H1 (cell line): ENCODE data around the gene CRBN. TPM values are rescaled to one million over a fixed set of nuclear protein-coding genes. Genes with fewer than 3 reads are reported as not detected.

Experiments used
- CTCF ChIA-PET: fragments of 300-600 bp; sonication (Branson Sonifier 250); formaldehyde crosslinking; loops from one replicate; lab custom pipeline; 2021; ENCODE audit not compliant: partially characterized antibody; lab: Charles Lee
- POLR2A ChIA-PET: fragments of 300-600 bp; sonication (Branson Sonifier 250); formaldehyde crosslinking; loops from one replicate; lab custom pipeline; 2021; ENCODE audit warnings: inconsistent platforms; ENCODE audit not compliant: partially characterized antibody; lab: Charles Lee
- DNase-seq, 2 experiments: peaks; one replicate each; pipeline versions ENCODE4 v3.0.0 to v3.0.0-alpha.2; 2010 to 2022; ENCODE audit warnings: low spot score in 2 of 2, low read depth in 1 of 2, mixed read lengths in 1 of 2
- FAIRE-seq: peaks from 2 replicates; lab custom pipeline; 2011; peaks lifted over from hg19 to GRCh38; lab: Jason Lieb, UNC
- H2AFZ ChIP-seq: 2 replicates; pipeline ENCODE4 v1.8.1; 2012; ENCODE audit warnings: low read length, inconsistent platforms
- H2AK5ac ChIP-seq: 2 replicates; pipeline ENCODE4 v1.6.1; 2013; ENCODE audit warnings: low read depth, low read length
- H2BK120ac ChIP-seq: replicated peaks from 2 replicates; pipeline ENCODE3; 2013; ENCODE audit warnings: low read depth, low read length, inconsistent platforms
- H2BK12ac ChIP-seq: 2 replicates; pipeline ENCODE4 v1.6.1; 2013; ENCODE audit warnings: low read depth, low read length
- H2BK15ac ChIP-seq: 2 replicates; pipeline ENCODE4 v1.6.1; 2013; ENCODE audit warnings: low read length
- H2BK20ac ChIP-seq: 2 replicates; pipeline ENCODE4 v1.6.1; 2013; ENCODE audit warnings: low read length
- H2BK5ac ChIP-seq: 2 replicates; pipeline ENCODE4 v1.6.1; 2013; ENCODE audit warnings: low read depth, low read length
- H3K14ac ChIP-seq: 2 replicates; pipeline ENCODE4 v1.6.1; 2013; ENCODE audit warnings: inconsistent platforms; ENCODE audit not compliant: insufficient read length
- H3K18ac ChIP-seq: 2 replicates; pipeline ENCODE4 v1.6.1; 2013; ENCODE audit warnings: low read length; ENCODE audit errors: extremely low read depth
- H3K23ac ChIP-seq: 2 replicates; pipeline ENCODE4 v1.6.1; 2013; ENCODE audit warnings: inconsistent platforms; ENCODE audit not compliant: insufficient read length
- H3K23me2 ChIP-seq: 2 replicates; pipeline ENCODE4 v1.6.1; 2013; ENCODE audit warnings: low read depth, low read length
- H3K27ac ChIP-seq: 2 replicates; pipeline ENCODE4 v1.6.1; 2011; ENCODE audit warnings: low read depth, low read length, inconsistent platforms
- H3K27me3 ChIP-seq, 4 experiments: replicated peaks in 1 of 4; 1 replicate in 1 of 4; 2 replicates in 3 of 4; pipeline versions ENCODE4 v1.6.1 to v1.8.1; 2011 to 2013; ENCODE audit warnings: low read length in 3 of 4, mild to moderate bottlenecking in 3 of 4, inconsistent platforms in 2 of 4, mixed read lengths in 2 of 4, moderate library complexity in 1 of 4; ENCODE audit not compliant: control insufficient read depth in 3 of 4, insufficient read depth in 3 of 4; ENCODE audit errors: extremely low read depth in 1 of 4
- H3K36me3 ChIP-seq, 4 experiments: 2 replicates each; pipeline versions ENCODE4 v1.6.1 to v1.8.1; 2011 to 2013; ENCODE audit warnings: mild to moderate bottlenecking in 4 of 4, low read length in 3 of 4, moderate library complexity in 2 of 4, control low read depth in 1 of 4, inconsistent platforms in 1 of 4; ENCODE audit not compliant: insufficient read depth in 4 of 4, control insufficient read depth in 2 of 4
- H3K4ac ChIP-seq: replicated peaks from 2 replicates; pipeline ENCODE3; 2013; ENCODE audit warnings: low read length, low read depth, mixed read lengths, inconsistent platforms; ENCODE audit not compliant: insufficient read length
- H3K4me1 ChIP-seq, 4 experiments: replicated peaks in 1 of 4; 1 replicate in 1 of 4; 2 replicates in 3 of 4; pipeline versions ENCODE4 v1.6.1 to v1.8.1; 2011 to 2013; ENCODE audit warnings: low read length in 3 of 4, inconsistent platforms in 2 of 4, mixed read lengths in 1 of 4; ENCODE audit not compliant: insufficient read depth in 4 of 4, control insufficient read depth in 3 of 4
- H3K4me2 ChIP-seq, 2 experiments: 2 replicates each; pipeline versions ENCODE4 v1.6.1 to v1.8.1; 2011 to 2013; ENCODE audit warnings: low read depth in 2 of 2, low read length in 2 of 2, control low read depth in 1 of 2, inconsistent platforms in 1 of 2, mild to moderate bottlenecking in 1 of 2; ENCODE audit not compliant: insufficient read depth in 1 of 2
- H3K4me3 ChIP-seq, 4 experiments: fragments of 200-600, 300-600 bp in 1 of 4; sonication (generic), shearing (Covaris generic), sonication (Bioruptor Twin) in 1 of 4; 2 replicates each; pipeline versions ENCODE4 v1.5.1 to v1.8.1; 2011 to 2016; ENCODE audit warnings: low read length in 4 of 4, low read depth in 3 of 4, control low read depth in 2 of 4, inconsistent platforms in 2 of 4, mild to moderate bottlenecking in 2 of 4, mixed read lengths in 1 of 4, moderate library complexity in 1 of 4; ENCODE audit not compliant: insufficient read depth in 2 of 4; ENCODE audit errors: extremely low read depth in 1 of 4
- H3K56ac ChIP-seq: replicated peaks from 2 replicates; pipeline ENCODE3; 2013; ENCODE audit warnings: low read depth, mild to moderate bottlenecking, mixed read lengths, low read length, inconsistent platforms; ENCODE audit not compliant: insufficient read length
- H3K79me1 ChIP-seq: 2 replicates; pipeline ENCODE4 v1.6.1; 2013; ENCODE audit warnings: low read depth, low read length, control low read depth
- H3K79me2 ChIP-seq, 2 experiments: 2 replicates each; pipeline versions ENCODE4 v1.6.1 to v1.8.1; 2012 to 2013; ENCODE audit warnings: low read length in 2 of 2, mild to moderate bottlenecking in 2 of 2, inconsistent platforms in 1 of 2; ENCODE audit not compliant: insufficient read depth in 2 of 2, control insufficient read depth in 1 of 2
- H3K9ac ChIP-seq, 4 experiments: replicated peaks in 1 of 4; 1 replicate in 1 of 4; 2 replicates in 3 of 4; pipeline versions ENCODE4 v1.6.1 to v1.8.1; 2011 to 2013; ENCODE audit warnings: low read depth in 3 of 4, low read length in 3 of 4, control low read depth in 2 of 4, mild to moderate bottlenecking in 2 of 4, moderate library complexity in 2 of 4, inconsistent platforms in 1 of 4; ENCODE audit errors: extremely low read depth in 1 of 4
- H3K9me3 ChIP-seq, 2 experiments: 2 replicates each; pipeline versions ENCODE4 v1.6.1 to v1.8.1; 2012 to 2013; ENCODE audit warnings: mild to moderate bottlenecking in 2 of 2, moderate library complexity in 2 of 2, control low read depth in 1 of 2, inconsistent platforms in 1 of 2, low read depth in 1 of 2, low read length in 1 of 2, mixed read lengths in 1 of 2; ENCODE audit not compliant: insufficient read depth in 2 of 2
- H4K20me1 ChIP-seq, 2 experiments: replicated peaks in 1 of 2; 2 replicates each; pipeline versions ENCODE3 to v1.8.1; 2011 to 2013; ENCODE audit warnings: inconsistent platforms in 2 of 2, low read length in 2 of 2, mild to moderate bottlenecking in 1 of 2; ENCODE audit not compliant: insufficient read depth in 2 of 2, control insufficient read depth in 1 of 2
- H4K5ac ChIP-seq: 2 replicates; pipeline ENCODE4 v1.6.1; 2013; ENCODE audit warnings: low read length, low read depth, mixed read lengths, inconsistent platforms; ENCODE audit not compliant: insufficient read length
- H4K8ac ChIP-seq: 2 replicates; pipeline ENCODE4 v1.8.0; 2013; ENCODE audit warnings: mild to moderate bottlenecking, moderate library complexity, low read length, inconsistent platforms; ENCODE audit not compliant: insufficient read depth; ENCODE audit errors: extremely low read depth
- H4K91ac ChIP-seq: replicated peaks from 2 replicates; pipeline ENCODE3; 2013; ENCODE audit warnings: low read length, mixed read lengths, inconsistent platforms; ENCODE audit not compliant: insufficient read length
- ATF2 ChIP-seq: IDR thresholded peaks from 2 replicates; pipeline ENCODE4 v1.6.1; 2012; ENCODE audit warnings: low read length, inconsistent platforms
- CBX5 ChIP-seq: fragments of 300-800, 300-1000 bp; sonication (generic); IDR thresholded peaks from 2 replicates; pipeline ENCODE4 v1.7.1; 2016; ENCODE audit warnings: antibody characterized with exemption, low read length, low read depth
- CBX8 ChIP-seq: fragments of 300-800, 300-1000 bp; sonication (generic); IDR thresholded peaks from 2 replicates; pipeline ENCODE4 v1.7.1; 2016; ENCODE audit warnings: low read depth, low read length, borderline replicate concordance
- CHD1 ChIP-seq: IDR thresholded peaks from 2 replicates; pipeline ENCODE4 v1.6.1; 2012; ENCODE audit warnings: low read depth, low read length, improper control_type of control experiment
- EZH2 ChIP-seq: fragments of 200-600 bp; sonication (generic); IDR thresholded peaks from 2 replicates; pipeline ENCODE4 v1.7.1; 2012; ENCODE audit warnings: low read depth, mild to moderate bottlenecking, moderate library complexity, low read length, inconsistent platforms; ENCODE audit not compliant: severe bottlenecking
- FOSL1 ChIP-seq: IDR thresholded peaks from 2 replicates; pipeline ENCODE4 v1.6.1; 2011; ENCODE audit warnings: mild to moderate bottlenecking, low read depth, low read length, moderate library complexity; ENCODE audit not compliant: insufficient read depth
- JUND ChIP-seq: IDR thresholded peaks from 2 replicates; pipeline ENCODE4 v1.6.1; 2011; ENCODE audit warnings: mild to moderate bottlenecking, improper control_type of control experiment, low read length
- KDM5A ChIP-seq: fragments of 200-600 bp; IDR thresholded peaks from 2 replicates; pipeline ENCODE4 v1.7.1; 2012; ENCODE audit warnings: mild to moderate bottlenecking, low read length, inconsistent platforms, mixed read lengths
- POU5F1 ChIP-seq: IDR thresholded peaks from 2 replicates; pipeline ENCODE4 v1.6.1; 2011; ENCODE audit warnings: low read depth, mild to moderate bottlenecking, low read length, moderate library complexity
- SP1 ChIP-seq: IDR thresholded peaks from 2 replicates; pipeline ENCODE4 v1.6.1; 2011; ENCODE audit warnings: low read depth, low read length
- SP2 ChIP-seq: IDR thresholded peaks from 2 replicates; pipeline ENCODE4 v1.6.1; 2012; ENCODE audit warnings: mild to moderate bottlenecking, low read length, inconsistent platforms
- TCF12 ChIP-seq: IDR thresholded peaks from 2 replicates; pipeline ENCODE4 v1.6.1; 2011; ENCODE audit warnings: low read depth, mild to moderate bottlenecking, low read length
- WGBS, 2 experiments: shearing (Covaris generic) in 1 of 2; methylation state at CpG; one replicate each; pipeline versions ENCODE4 v1.1.6 to v1.1.7; 2013 to 2015; ENCODE audit warnings: low lambda C conversion rate in 2 of 2, mixed read lengths in 2 of 2, inconsistent platforms in 1 of 2, low coverage in 1 of 2, missing lambda C conversion rate in 1 of 2; ENCODE audit not compliant: insufficient replicate concordance in 2 of 2, insufficient coverage in 1 of 2, insufficient read length in 1 of 2; ENCODE audit errors: extremely low coverage in 1 of 2, missing lambda C conversion rate in 1 of 2; 5-methylcytosine and 5-hydroxymethylcytosine counted together
- polyA plus RNA-seq, 7 experiments: library from polyadenylated mRNA; depleted of rRNA in 3 of 7; stranded (reverse) in 5 of 7; unstranded in 2 of 7; fragments of >200 nt in 5 of 7; fragments of 200-250 nt in 2 of 7; gene quantifications; 1 replicate in 5 of 7; 2 replicates in 1 of 7; 4 replicates in 1 of 7; pipeline versions ENCODE4 v1.2.1 to v1.2.3, GENCODE V29; 2011 to 2013; ENCODE audit warnings: missing spikeins in 2 of 7, mixed read lengths in 2 of 7
- total RNA-seq: library from RNA; stranded (reverse); fragmentation: NEBNext Ultra II Directional; extraction: Animal tissue kit (Norgen Biotek cat#: 25700); gene quantifications from 2 replicates; pipeline ENCODE4 v1.2.1, GENCODE V29; 2021

Gene CRBN
- total and polyA plus RNA-seq, 2 of the 8 experiments (the other 6 are each of a cell fraction or from before 2014, with no cell fraction given) = 13.4 to 30.3 TPM

- Histone ChIP-seq H3K9ac (no peak overlapping the region), H3K36me3 (no peaks in the 10 kb centered on the region), H2BK15ac (no peak overlapping the region), H4K5ac (no peak overlapping the region), H3K27ac (no peak overlapping the region), H4K91ac (no peak overlapping the region), H3K56ac (no peak overlapping the region), H3K79me1 (no peaks in the 10 kb centered on the region), H2AK5ac (no peak overlapping the region), H3K18ac (no peak overlapping the region), H3K9me3 (no peaks in the 10 kb centered on the region; a peak in 1 of 4 replicates), H4K20me1 (no peaks in the 10 kb centered on the region), H3K4me3 (no peak overlapping the region), H3K27me3 (no peaks in the 10 kb centered on the region), H2BK12ac (no peak overlapping the region), H3K4me2 (no peak overlapping the region), H3K14ac (no peak overlapping the region), H2AFZ (no peak overlapping the region), H4K8ac (no peak overlapping the region), H2BK20ac (no peak overlapping the region), H3K23me2 (no peaks in the 10 kb centered on the region), H3K79me2 (no peaks in the 10 kb centered on the region), H2BK5ac (no peak overlapping the region), H2BK120ac (no peak overlapping the region), H3K4me1 (no peaks in the 10 kb centered on the region), H3K23ac (no peak overlapping the region), H3K4ac (no peak overlapping the region)
- ChIA-PET POLR2A (no interaction called here), CTCF (no interaction called here)
- WGBS, 2 experiments = 0% methylated on average over 1 of the region's 1 CpG; no CpG with 5 or more reads in 1 of the 2 experiments
- DNase-seq (no peak), FAIRE-seq (no peak)
- TF ChIP-seq CBX8 = no peak
- TF ChIP-seq TCF12 = no peak
- no peak for TF ChIP-seq CHD1
- no peak for TF ChIP-seq CBX5
- TF ChIP-seq ATF2 = no peak
- TF ChIP-seq EZH2 = no peak
- no peak for TF ChIP-seq FOSL1
- no peak for TF ChIP-seq SP2
- no peak for TF ChIP-seq SP1
- TF ChIP-seq JUND = no peak
- TF ChIP-seq KDM5A = no peak
- no peak for TF ChIP-seq POU5F1
Observed at GRCh38 chr3:3227640-3228039, 48.1 kb upstream of the CRBN start.
